K562 (cell line): ENCODE results near the gene PCBP3. TPM values are rescaled to one million over a fixed set of nuclear protein-coding genes. Genes with fewer than 3 reads are reported as not detected.

Experiments
- ATAC-seq: fragments of 200-7000 bp; cut with Tn5 transposase; 3 replicates; pipeline ENCODE4 v1.9.1; 2020; ENCODE audit warnings: moderate library complexity
- BruUV-seq: library from RNA; stranded (reverse); fragments of 400-500 nt; replicated peaks from 2 replicates; lab custom pipeline; 2021; lab: Mats Ljungman, UMichigan
- CTCF ChIA-PET: fragments of 300-600 bp; formaldehyde crosslinking; extraction: SDS; loops from one replicate; lab custom pipeline; 2021; ENCODE audit warnings: low intra/inter-chr PET ratio; lab: Yijun Ruan, JAX
- POLR2A ChIA-PET: fragments of 300-600, 350-650 bp; sonication (Branson Sonifier 250); formaldehyde crosslinking; extraction: SDS; loops from one replicate; lab custom pipeline; 2021; ENCODE audit warnings: antibody characterized with exemption, inconsistent platforms; lab: Yijun Ruan, JAX
- DNase-seq, 4 experiments: peaks; one replicate each; pipeline versions ENCODE4 v3.0.0 to v3.0.0-alpha.2; 2011 to 2018; ENCODE audit warnings: low spot score in 3 of 4, mixed read lengths in 3 of 4; ENCODE audit errors: extremely low read depth in 1 of 4
- FAIRE-seq: peaks from 2 replicates; lab custom pipeline; 2011; peaks lifted over from hg19 to GRCh38; lab: Jason Lieb, UNC
- H2AFZ ChIP-seq: 2 replicates; pipeline ENCODE4 v1.6.0; 2011; ENCODE audit warnings: low read depth, low read length, control low read depth, inconsistent platforms
- H3K27ac ChIP-seq: fragments of 200-600 bp; 3 replicates; pipeline ENCODE4 v1.8.0; 2011; ENCODE audit warnings: low read depth, mild to moderate bottlenecking, control low read depth, inconsistent platforms, low read length, moderate library complexity, mixed read lengths; ENCODE audit errors: extremely low read depth
- H3K27me3 ChIP-seq, 2 experiments: fragments of 300-600 bp in 1 of 2; 2 replicates in 1 of 2; 3 replicates in 1 of 2; pipeline versions ENCODE4 v1.6.0 to v1.8.0; 2011; ENCODE audit warnings: inconsistent platforms in 2 of 2, low read length in 2 of 2, mild to moderate bottlenecking in 1 of 2, mixed read lengths in 1 of 2, moderate library complexity in 1 of 2; ENCODE audit not compliant: control insufficient read depth in 2 of 2, insufficient read depth in 2 of 2
- H3K36me3 ChIP-seq: fragments of 300-600 bp; 3 replicates; pipeline ENCODE4 v1.8.0; 2011; ENCODE audit warnings: mild to moderate bottlenecking, low read length, inconsistent platforms; ENCODE audit not compliant: control insufficient read depth, insufficient read depth
- H3K4me1 ChIP-seq, 2 experiments: fragments of 200-600 bp in 1 of 2; replicated peaks in 1 of 2; 2 replicates in 1 of 2; 3 replicates in 1 of 2; pipeline versions ENCODE4 v1.5.1 to v1.8.0; 2011; ENCODE audit warnings: inconsistent platforms in 2 of 2, low read length in 2 of 2, mild to moderate bottlenecking in 1 of 2, mixed read lengths in 1 of 2, moderate library complexity in 1 of 2; ENCODE audit not compliant: control insufficient read depth in 2 of 2, insufficient read depth in 2 of 2
- H3K4me2 ChIP-seq: 2 replicates; pipeline ENCODE4 v1.6.1; 2011; ENCODE audit warnings: low read length, control low read depth, inconsistent platforms, mixed read lengths; ENCODE audit not compliant: insufficient read depth
- H3K4me3 ChIP-seq: fragments of 200-600 bp; sonication (generic), shearing (Covaris generic); 2 replicates; pipeline ENCODE4 v1.5.1; 2016; ENCODE audit warnings: control low read depth, inconsistent platforms
- H3K79me2 ChIP-seq: fragments of 200-600 bp; 3 replicates; pipeline ENCODE4 v1.8.0; 2011; ENCODE audit warnings: low read length, inconsistent platforms; ENCODE audit not compliant: control insufficient read depth, insufficient read depth
- H3K9ac ChIP-seq, 2 experiments: 2 replicates each; pipeline versions ENCODE4 v1.6.0 to v1.6.1; 2011; ENCODE audit warnings: low read depth in 2 of 2, low read length in 2 of 2, control low read depth in 1 of 2, inconsistent platforms in 1 of 2, mild to moderate bottlenecking in 1 of 2, mixed read lengths in 1 of 2; ENCODE audit not compliant: insufficient read depth in 1 of 2
- H3K9me1 ChIP-seq: one replicate; pipeline ENCODE4 v1.6.0; 2011; ENCODE audit warnings: inconsistent platforms, mild to moderate bottlenecking, low read length, moderate library complexity; ENCODE audit not compliant: control insufficient read depth, insufficient read depth
- H3K9me3 ChIP-seq: replicated peaks from 2 replicates; pipeline ENCODE4 v1.5.1; 2011; ENCODE audit warnings: low read depth, low read length, inconsistent platforms; ENCODE audit not compliant: control insufficient read depth, insufficient read depth
- H4K20me1 ChIP-seq: replicated peaks from 2 replicates; pipeline ENCODE4 v1.6.1; 2011; ENCODE audit warnings: low read length, inconsistent platforms, mixed read lengths; ENCODE audit not compliant: control insufficient read depth, insufficient read depth
- CBX3 ChIP-seq, 2 experiments: IDR thresholded peaks; 1 replicate in 1 of 2; 2 replicates in 1 of 2; pipeline ENCODE4 v1.6.1; 2012; ENCODE audit warnings: inconsistent platforms in 2 of 2, low read length in 2 of 2, borderline replicate concordance in 1 of 2, control low read depth in 1 of 2
- CBX8 ChIP-seq: fragments of 200-600 bp; sonication (generic); IDR thresholded peaks from 2 replicates; pipeline ENCODE4 v1.6.1; 2012; ENCODE audit warnings: borderline replicate concordance, mixed run types, low read depth, mild to moderate bottlenecking, moderate library complexity, mixed read lengths, low read length, control low read depth, inconsistent platforms; ENCODE audit not compliant: poor library complexity, severe bottlenecking; ENCODE audit errors: extremely low read depth
- HDAC6 ChIP-seq: IDR thresholded peaks from 2 replicates; pipeline ENCODE4 v1.6.1; 2012; ENCODE audit warnings: low read depth, mild to moderate bottlenecking, control low read depth, inconsistent platforms, low read length, moderate library complexity
- HMGXB4 ChIP-seq: sonication (generic); formaldehyde crosslinking; IDR thresholded peaks from 2 replicates; pipeline ENCODE4 v1.8.1; 2023; ENCODE audit warnings: mild to moderate bottlenecking, missing genetic modification reagents
- ILF3 ChIP-seq: fragments of 450-650 bp; IDR thresholded peaks from 2 replicates; pipeline ENCODE4 v1.6.1; 2018; ENCODE audit warnings: antibody characterized with exemption, mild to moderate bottlenecking, moderate library complexity, borderline replicate concordance
- TEAD2 ChIP-seq: fragments of 450-650 bp; IDR thresholded peaks from 2 replicates; pipeline ENCODE4 v1.6.1; 2016; ENCODE audit warnings: missing genetic modification characterization, control low read depth, missing compliant biosample characterization
- TEAD4 ChIP-seq, 2 experiments: sonication (generic) in 1 of 2; formaldehyde crosslinking in 1 of 2; IDR thresholded peaks; 2 replicates each; pipeline versions ENCODE4 v1.6.1 to v1.8.0; 2012 to 2022; ENCODE audit warnings: borderline replicate concordance in 1 of 2, inconsistent platforms in 1 of 2, low read length in 1 of 2, mild to moderate bottlenecking in 1 of 2, missing genetic modification reagents in 1 of 2
- THRAP3 ChIP-seq: fragments of 450-650 bp; IDR thresholded peaks from 2 replicates; pipeline ENCODE4 v1.6.1; 2016; ENCODE audit warnings: mild to moderate bottlenecking, inconsistent platforms, borderline replicate concordance
- TRIM28 ChIP-seq: fragments of 450-650 bp; IDR thresholded peaks from 2 replicates; pipeline ENCODE4 v1.6.1; 2017
- ZNF224 ChIP-seq: sonication (generic); formaldehyde crosslinking; IDR thresholded peaks from 2 replicates; pipeline ENCODE4 v1.8.0; 2022; ENCODE audit warnings: mild to moderate bottlenecking, missing genetic modification reagents
- ZNF512 ChIP-seq: IDR thresholded peaks from 2 replicates; pipeline ENCODE4 v1.6.1; 2016; ENCODE audit warnings: missing genetic modification characterization, missing compliant biosample characterization
- ZNF655 ChIP-seq: fragments of 250-450 bp; sonication (Bioruptor Pico); IDR thresholded peaks from 2 replicates; pipeline ENCODE4 v1.5.0; 2021
- ZSCAN29 ChIP-seq: fragments of 450-650 bp; IDR thresholded peaks from 2 replicates; pipeline ENCODE4 v1.6.1; 2017
- whole genome bisulfite sequencing: fragments of 100-300 bp; shearing (Covaris generic); methylation state at CpG from one replicate; pipeline ENCODE4 v1.1.6; 2016; ENCODE audit warnings: low coverage, mixed read lengths; ENCODE audit not compliant: insufficient coverage; ENCODE audit errors: missing lambda C conversion rate; 5-methylcytosine and 5-hydroxymethylcytosine counted together
- in situ Hi-C: fragments of 300-500 bp; cut with MboI; formaldehyde crosslinking; loops from 4 replicates; pipeline ENCODE4 v1.15.0; 2018; ENCODE audit warnings: inconsistent platforms, mixed read lengths
- intact Hi-C: fragments of 100-400 bp; cut with micrococcal nuclease; formaldehyde crosslinking; loops from 2 replicates; pipeline ENCODE4 v1.14.2; 2022
- polyA plus RNA-seq, 8 experiments: library from polyadenylated mRNA; depleted of rRNA in 4 of 8; stranded (reverse) in 5 of 8; unstranded in 3 of 8; fragments of >200 nt; fragmentation: Nextera tagmentation in 2 of 8; fragmentation: Illumina TruSeq in 1 of 8; extraction: Ambion mirVana in 2 of 8; extraction: Trizol in 1 of 8; gene quantifications; 2 replicates each; pipeline versions ENCODE4 v1.2.1 to v1.2.3, GENCODE V29; 2011 to 2014; ENCODE audit warnings: inconsistent platforms in 1 of 8, missing spikeins in 1 of 8
- total RNA-seq, 7 experiments: library from RNA; depleted of rRNA in 6 of 7; stranded (reverse); fragments of >200 nt in 6 of 7; fragmentation: Illumina TruSeq in 2 of 7; extraction: Trizol in 2 of 7; gene quantifications; 2 replicates each; pipeline versions ENCODE4 v1.2.1 to v1.2.3, GENCODE V29; 2011 to 2021; ENCODE audit warnings: low replicate concordance in 1 of 7
- TF ChIP-seq, protein P1 (sequence below): fragments of 450-650 bp; IDR thresholded peaks from 2 replicates; pipeline ENCODE4 v1.6.1; 2016; ENCODE audit warnings: missing biosample characterization, missing genetic modification characterization

Gene PCBP3
- total and polyA plus RNA-seq, 9 of the 15 experiments (the other 6 are each of a cell fraction or from before 2014, with no cell fraction given), result 0.18 TPM; not detected in 8

DNA sequence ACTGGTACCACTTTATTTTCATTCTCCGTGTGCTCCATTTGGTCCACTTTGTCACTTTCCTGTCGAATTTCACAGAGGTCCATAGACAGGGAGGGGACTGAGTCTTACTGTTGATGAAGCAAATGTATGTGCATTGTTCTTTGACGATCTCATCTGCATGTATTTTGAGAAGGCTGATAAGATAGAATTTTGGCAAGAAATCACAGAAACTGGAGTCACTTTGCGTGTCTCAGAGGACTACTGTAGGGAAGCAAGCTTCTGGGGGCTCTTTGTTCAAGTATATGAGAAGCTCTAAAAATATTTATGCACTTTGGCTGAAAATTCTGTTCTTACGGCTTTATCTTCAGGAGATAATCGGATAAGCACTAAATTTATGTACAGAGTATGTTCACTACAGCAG is 78.1 kb downstream of the PCBP3 start (continued):
- TF ChIP-seq HMGXB4 (CRISPR knock-in tag), result no peak
- no peak for TF ChIP-seq TRIM28
- TF ChIP-seq CBX3 (IDR thresholded peaks at IDR 0.05; ENCODE audit: borderline replicate concordance in 1 of 2, low read length in 2 of 2), result no peak
- TF ChIP-seq THRAP3, result no peak
- no peak for TF ChIP-seq ZSCAN29
- TF ChIP-seq, protein P1, sequence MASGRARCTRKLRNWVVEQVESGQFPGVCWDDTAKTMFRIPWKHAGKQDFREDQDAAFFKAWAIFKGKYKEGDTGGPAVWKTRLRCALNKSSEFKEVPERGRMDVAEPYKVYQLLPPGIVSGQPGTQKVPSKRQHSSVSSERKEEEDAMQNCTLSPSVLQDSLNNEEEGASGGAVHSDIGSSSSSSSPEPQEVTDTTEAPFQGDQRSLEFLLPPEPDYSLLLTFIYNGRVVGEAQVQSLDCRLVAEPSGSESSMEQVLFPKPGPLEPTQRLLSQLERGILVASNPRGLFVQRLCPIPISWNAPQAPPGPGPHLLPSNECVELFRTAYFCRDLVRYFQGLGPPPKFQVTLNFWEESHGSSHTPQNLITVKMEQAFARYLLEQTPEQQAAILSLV, result no peak

DNA sequence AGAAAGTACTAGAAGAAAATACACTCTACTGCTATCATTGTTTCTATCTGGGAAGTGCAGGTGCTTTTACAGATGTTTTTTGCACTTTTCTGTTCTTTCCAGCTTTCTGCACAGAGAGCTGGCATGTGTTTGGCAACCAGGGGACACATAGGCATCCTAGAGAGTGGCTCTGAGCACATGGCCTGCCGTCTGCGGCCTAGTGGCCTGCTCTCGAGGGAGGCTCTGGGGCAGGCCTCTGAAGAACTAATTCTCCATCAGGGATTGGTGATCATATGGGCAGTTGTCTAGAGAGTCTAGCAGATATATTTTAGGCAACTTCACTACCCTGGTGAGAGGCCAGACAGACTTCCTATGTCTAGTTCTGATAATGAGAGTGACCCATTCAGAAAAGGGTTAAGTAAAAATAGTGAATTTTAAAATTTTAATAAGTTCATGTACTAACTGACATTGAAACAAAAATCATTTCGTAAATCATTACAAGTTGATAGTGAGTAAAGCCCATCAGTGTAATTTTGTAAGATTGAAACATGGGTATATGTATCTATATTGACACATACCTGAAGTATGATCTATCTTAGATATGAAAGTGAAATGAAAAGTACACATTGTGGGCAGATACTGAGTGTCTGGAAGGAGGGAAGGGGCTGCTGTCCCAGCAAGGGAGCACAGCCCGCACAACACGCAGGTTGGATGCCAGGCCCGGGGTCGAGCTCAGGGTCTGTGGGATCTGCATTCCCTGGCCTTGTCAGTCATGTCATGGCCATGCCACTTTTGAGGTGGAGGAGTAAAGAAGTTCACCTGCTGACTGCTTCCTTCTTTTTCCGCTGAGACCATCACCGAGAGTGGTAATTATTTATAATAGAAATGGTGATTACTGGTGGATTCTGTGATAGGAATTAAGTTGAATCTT is 79.8 kb downstream of the PCBP3 start:
- BruUV-seq, result no TSS peak
- TF ChIP-seq ZNF655 (no peak), HDAC6 (no peak), ILF3 (no peak), TEAD4 (IDR thresholded peaks at IDR 0.05; ENCODE audit: low read length) (no peak), TEAD4 (CRISPR knock-in tag; IDR thresholded peaks at IDR 0.05; ENCODE audit: borderline replicate concordance) (no peak), ZNF512 (tag) (no peak), TEAD2 (tag) (no peak), CBX8 (no peak), ZNF224 (CRISPR knock-in tag) (no peak)

More for the DNA sequence above, 79.8 kb downstream of the PCBP3 start:
- ChIA-PET CTCF (no interaction called here), POLR2A (no interaction called here)
- H3K4me2 ChIP-seq, result no peak overlapping the region
- peaks cover 5 to 9% of the 10 kb centered on the region in 2 experiments; a peak in 2 of 5 replicates for H3K27me3 ChIP-seq
- no peaks in the 10 kb centered on the region for H4K20me1 ChIP-seq
- no peak overlapping the region for H3K27ac ChIP-seq
- H3K4me3 ChIP-seq, result no peak overlapping the region
- DNase-seq (no peak), FAIRE-seq (no peak), ATAC-seq (no peak)
- in situ Hi-C loops (no loop called here), intact Hi-C loops (no loop called here)
- WGBS, result under 1% methylated on average over 10 of the region's 10 CpGs
- H3K4me1 ChIP-seq, result no peaks in the 10 kb centered on the region
- H3K36me3 ChIP-seq, result no peaks in the 10 kb centered on the region
- H2AFZ ChIP-seq, result no peak overlapping the region
- no peaks in the 10 kb centered on the region for H3K79me2 ChIP-seq
- H3K9me3 ChIP-seq, result no peaks in the 10 kb centered on the region
- H3K9me1 ChIP-seq, result no peaks in the 10 kb centered on the region
- no peak overlapping the region for H3K9ac ChIP-seq
